Endothelial cell of umbilical vein (primary cell): Measurements from ENCODE around the gene IQCE. TPM values are rescaled to one million over a fixed set of nuclear protein-coding genes. Genes with fewer than 3 reads are reported as not detected.

Source experiments
- BruUV-seq: library from RNA; stranded (reverse); fragments of 400-500 nt; replicated peaks from 2 replicates; lab custom pipeline; 2021; lab: Mats Ljungman, UMichigan
- CTCF ChIA-PET: fragments of 300-600, 350-600 bp; sonication (Branson Sonifier 250); formaldehyde crosslinking; loops from one replicate; lab custom pipeline; 2021; ENCODE audit warnings: antibody characterized with exemption, inconsistent platforms; lab: Charles Lee
- POLR2A ChIA-PET: fragments of 300-600, 350-600 bp; sonication (Branson Sonifier 250); formaldehyde crosslinking; loops from one replicate; lab custom pipeline; 2021; ENCODE audit warnings: antibody characterized with exemption, inconsistent platforms; lab: Charles Lee
- DNase-seq: peaks from one replicate; pipeline ENCODE4 v3.0.0-alpha.2; 2011; ENCODE audit warnings: low read depth, low spot score
- FAIRE-seq: peaks from 2 replicates; lab custom pipeline; 2011; peaks lifted over from hg19 to GRCh38; lab: Jason Lieb, UNC
- H2AFZ ChIP-seq: 2 replicates; pipeline ENCODE4 v1.6.0; 2012; ENCODE audit warnings: low read depth, low read length, control low read depth, inconsistent platforms
- H3K27ac ChIP-seq: 2 replicates; pipeline ENCODE4 v1.5.1; 2011; ENCODE audit warnings: low read depth, mild to moderate bottlenecking, control low read depth, low read length, moderate library complexity; ENCODE audit not compliant: insufficient read depth
- H3K27me3 ChIP-seq, 2 experiments: 2 replicates each; pipeline versions ENCODE4 v1.6.0 to v1.6.1; 2011; ENCODE audit warnings: low read length in 2 of 2, mixed read lengths in 1 of 2; ENCODE audit not compliant: control insufficient read depth in 2 of 2, insufficient read depth in 2 of 2
- H3K36me3 ChIP-seq, 2 experiments: 2 replicates in 1 of 2; 3 replicates in 1 of 2; pipeline ENCODE4 v1.5.1; 2011; ENCODE audit warnings: low read length in 2 of 2, mild to moderate bottlenecking in 1 of 2, moderate library complexity in 1 of 2; ENCODE audit not compliant: control insufficient read depth in 2 of 2, insufficient read depth in 2 of 2; ENCODE audit errors: extremely low read depth in 1 of 2
- H3K4me1 ChIP-seq: 3 replicates; pipeline ENCODE4 v1.5.1; 2011; ENCODE audit warnings: mild to moderate bottlenecking, low read length; ENCODE audit not compliant: control insufficient read depth, insufficient read depth; ENCODE audit errors: extremely low read depth
- H3K4me2 ChIP-seq: 2 replicates; pipeline ENCODE4 v1.6.1; 2011; ENCODE audit warnings: low read length, control low read depth, mixed read lengths; ENCODE audit not compliant: insufficient read depth
- H3K4me3 ChIP-seq, 3 experiments: fragments of 200-600 bp in 1 of 3; sonication (generic), shearing (Covaris generic) in 1 of 3; replicated peaks in 1 of 3; 2 replicates each; pipeline ENCODE4 v1.5.1; 2011 to 2016; ENCODE audit warnings: control low read depth in 3 of 3, low read length in 3 of 3, mild to moderate bottlenecking in 2 of 3, inconsistent platforms in 1 of 3, low read depth in 1 of 3, moderate library complexity in 1 of 3; ENCODE audit not compliant: insufficient read depth in 1 of 3
- H3K79me2 ChIP-seq: 2 replicates; pipeline ENCODE4 v1.6.0; 2012; ENCODE audit warnings: low read length, inconsistent platforms; ENCODE audit not compliant: control insufficient read depth, insufficient read depth
- H3K9ac ChIP-seq: replicated peaks from 2 replicates; pipeline ENCODE3; 2011; ENCODE audit warnings: low read length, control low read depth; ENCODE audit not compliant: insufficient read depth; ENCODE audit errors: extremely low read depth
- H3K9me1 ChIP-seq: replicated peaks from 3 replicates; pipeline ENCODE4 v1.6.0; 2011; ENCODE audit warnings: mild to moderate bottlenecking, low read length; ENCODE audit not compliant: control insufficient read depth, insufficient read depth; ENCODE audit errors: extremely low read depth
- H3K9me3 ChIP-seq: replicated peaks from 2 replicates; pipeline ENCODE4 v1.5.1; 2012; ENCODE audit warnings: low read length, inconsistent platforms; ENCODE audit not compliant: control insufficient read depth, insufficient read depth
- H4K20me1 ChIP-seq: replicated peaks from 2 replicates; pipeline ENCODE3; 2011; ENCODE audit warnings: mild to moderate bottlenecking, low read length; ENCODE audit not compliant: control insufficient read depth, insufficient read depth; ENCODE audit errors: extremely low read depth
- EZH2 ChIP-seq: IDR thresholded peaks from 2 replicates; pipeline ENCODE4 v1.6.1; 2012; ENCODE audit warnings: borderline replicate concordance, low read depth, mild to moderate bottlenecking, moderate library complexity, low read length, inconsistent platforms; ENCODE audit not compliant: severe bottlenecking
- FOS ChIP-seq: IDR thresholded peaks from 2 replicates; pipeline ENCODE4 v1.6.1; 2011; ENCODE audit warnings: mild to moderate bottlenecking, low read length, moderate library complexity, borderline replicate concordance; ENCODE audit not compliant: insufficient read depth
- GATA2 ChIP-seq: IDR thresholded peaks from 2 replicates; pipeline ENCODE4 v1.7.0; 2011; ENCODE audit warnings: low read depth, mild to moderate bottlenecking, moderate library complexity, mixed read lengths, low read length; ENCODE audit not compliant: insufficient read length, insufficient read depth
- JUN ChIP-seq: IDR thresholded peaks from 2 replicates; pipeline ENCODE4 v1.6.1; 2011; ENCODE audit warnings: borderline replicate concordance, low read depth; ENCODE audit not compliant: insufficient read length, insufficient read depth
- MYC ChIP-seq: IDR thresholded peaks from one replicate; pipeline ENCODE4 v1.6.1; 2011; ENCODE audit warnings: mild to moderate bottlenecking, low read depth, low read length
- POLR2A ChIP-seq: IDR thresholded peaks from 2 replicates; pipeline ENCODE4 v1.6.1; 2012; ENCODE audit warnings: low read depth, mild to moderate bottlenecking, control low read depth, low read length
- POLR2AphosphoS5 ChIP-seq: IDR thresholded peaks from 2 replicates; pipeline ENCODE4 v1.6.1; 2012; ENCODE audit warnings: low read depth, mild to moderate bottlenecking, control low read depth, low read length, moderate library complexity; ENCODE audit not compliant: insufficient read depth
- dilution Hi-C: fragments of 300-500 bp; cut with MboI; formaldehyde crosslinking; loops from one replicate; pipeline ENCODE4 v1.15.0; 2019; ENCODE audit warnings: low sequenced_read_pairs; ENCODE audit not compliant: extremely low pct_ligation_motif_present
- intact Hi-C: fragments of 100-400 bp; cut with micrococcal nuclease; formaldehyde crosslinking; loops from one replicate; pipeline ENCODE4 v1.10.0; 2022
- polyA plus RNA-seq, 4 experiments: library from polyadenylated mRNA; depleted of rRNA in 3 of 4; stranded (reverse) in 3 of 4; unstranded in 1 of 4; fragments of >200 nt; gene quantifications; 2 replicates each; pipeline versions ENCODE4 v1.2.1 to v1.2.3, GENCODE V29; 2011 to 2012; ENCODE audit warnings: missing spikeins in 1 of 4
- total RNA-seq: library from RNA; stranded (reverse); gene quantifications from 2 replicates; pipeline ENCODE4 v1.2.3, GENCODE V29; 2021
- TF ChIP-seq, protein P1 (sequence below): IDR thresholded peaks from 2 replicates; pipeline ENCODE4 v1.6.1; 2011; ENCODE audit not compliant: insufficient read depth, insufficient read length
- TF ChIP-seq, protein P2 (sequence below), 2 donors: IDR thresholded peaks; 1 replicate in 1 of 2; 2 replicates in 1 of 2; pipeline ENCODE4 v1.5.1; 2011; ENCODE audit warnings: low read length in 2 of 2, mild to moderate bottlenecking in 2 of 2, moderate library complexity in 2 of 2, control low read depth in 1 of 2, inconsistent platforms in 1 of 2, low read depth in 1 of 2; ENCODE audit not compliant: insufficient read depth in 1 of 2; ENCODE audit errors: extremely low read depth in 1 of 2

The IQCE gene
- total and polyA plus RNA-seq, 2 donors (not counting 3 experiments of a cell fraction or from before 2014, with no cell fraction given): 4.9 to 14.5 TPM

DNA sequence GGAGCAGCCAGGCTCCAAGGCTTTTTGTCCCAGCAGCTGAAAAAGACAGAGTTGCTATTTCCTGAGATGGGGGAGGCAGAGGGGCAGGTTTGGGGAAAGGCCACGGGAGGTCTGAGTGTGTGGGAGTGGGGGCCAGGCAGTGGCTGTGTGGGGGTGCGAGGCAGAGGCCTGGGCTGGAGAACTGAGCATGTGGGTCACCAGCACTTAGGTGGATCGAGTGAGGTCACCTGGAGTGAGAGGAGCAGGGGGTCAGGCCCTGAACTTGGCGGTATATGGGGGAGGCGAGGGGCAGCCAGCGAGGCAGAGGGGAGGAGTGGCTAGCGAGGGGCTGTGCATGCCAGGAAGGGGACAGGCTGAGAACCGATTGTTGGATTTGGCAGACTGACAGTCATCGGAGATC, 28.4 kb downstream of the IQCE start:
- Histone ChIP-seq H3K27ac (no peak overlapping the region), H3K79me2 (no peaks in the 10 kb centered on the region), H3K9me3 (no peaks in the 10 kb centered on the region), H3K9me1 (no peaks in the 10 kb centered on the region), H4K20me1 (no peaks in the 10 kb centered on the region), H3K4me3 (no peak overlapping the region), H2AFZ (no peak overlapping the region), H3K27me3 (no peaks in the 10 kb centered on the region), H3K4me1 (no peaks in the 10 kb centered on the region), H3K4me2 (no peak overlapping the region), H3K9ac (no peak overlapping the region), H3K36me3 (peaks cover 0 to 2% of the 10 kb centered on the region in 2 experiments)
- no peak for TF ChIP-seq EZH2
- TF ChIP-seq, protein P1, sequence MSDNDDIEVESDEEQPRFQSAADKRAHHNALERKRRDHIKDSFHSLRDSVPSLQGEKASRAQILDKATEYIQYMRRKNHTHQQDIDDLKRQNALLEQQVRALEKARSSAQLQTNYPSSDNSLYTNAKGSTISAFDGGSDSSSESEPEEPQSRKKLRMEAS: no peak
- TF ChIP-seq MYC: no peak
- TF ChIP-seq FOS: no peak
- no peak for TF ChIP-seq GATA2
- TF ChIP-seq POLR2AphosphoS5: no peak
- no peak for TF ChIP-seq POLR2A
- TF ChIP-seq, protein P2, sequence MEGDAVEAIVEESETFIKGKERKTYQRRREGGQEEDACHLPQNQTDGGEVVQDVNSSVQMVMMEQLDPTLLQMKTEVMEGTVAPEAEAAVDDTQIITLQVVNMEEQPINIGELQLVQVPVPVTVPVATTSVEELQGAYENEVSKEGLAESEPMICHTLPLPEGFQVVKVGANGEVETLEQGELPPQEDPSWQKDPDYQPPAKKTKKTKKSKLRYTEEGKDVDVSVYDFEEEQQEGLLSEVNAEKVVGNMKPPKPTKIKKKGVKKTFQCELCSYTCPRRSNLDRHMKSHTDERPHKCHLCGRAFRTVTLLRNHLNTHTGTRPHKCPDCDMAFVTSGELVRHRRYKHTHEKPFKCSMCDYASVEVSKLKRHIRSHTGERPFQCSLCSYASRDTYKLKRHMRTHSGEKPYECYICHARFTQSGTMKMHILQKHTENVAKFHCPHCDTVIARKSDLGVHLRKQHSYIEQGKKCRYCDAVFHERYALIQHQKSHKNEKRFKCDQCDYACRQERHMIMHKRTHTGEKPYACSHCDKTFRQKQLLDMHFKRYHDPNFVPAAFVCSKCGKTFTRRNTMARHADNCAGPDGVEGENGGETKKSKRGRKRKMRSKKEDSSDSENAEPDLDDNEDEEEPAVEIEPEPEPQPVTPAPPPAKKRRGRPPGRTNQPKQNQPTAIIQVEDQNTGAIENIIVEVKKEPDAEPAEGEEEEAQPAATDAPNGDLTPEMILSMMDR (IDR thresholded peaks at IDR 0.05; ENCODE audit: extremely low read depth in 1 of 2, insufficient read depth in 1 of 2, low read depth in 1 of 2, low read length in 2 of 2): no peak
- no peak for TF ChIP-seq JUN
- FAIRE-seq (no peak), DNase-seq (no peak)
- dilution Hi-C loops: no loop called here
- POLR2A ChIA-PET: no interaction called here
- no TSS peak for BruUV-seq
- CTCF ChIA-PET: interaction anchor here (0.6 to 0.8 kb wide), 2 partner anchors 44 to 93 kb away, joined by 3 read pairs; partner anchors contain the start of gene TTYH3
- intact Hi-C loops: no loop called here
